Liver (tissue), 9 donors: ENCODE data around the gene DMD. TPM values are rescaled to one million over a fixed set of nuclear protein-coding genes. Genes with fewer than 3 reads are reported as not detected.
"Not testable (repeated sequence)": the region's sequence is repeated elsewhere in the genome, so short reads cannot be mapped to it uniquely, and the experiment has no call there.

Experiments used
- DNase-seq: peaks from one replicate; pipeline ENCODE4 v3.0.0-alpha.2; 2017; ENCODE audit warnings: low spot score
- H3K27ac ChIP-seq, 2 donors: one replicate each; pipeline ENCODE4 v1.7.0; 2013; ENCODE audit warnings: inconsistent platforms in 2 of 2, low read length in 2 of 2, control low read depth in 1 of 2, low read depth in 1 of 2, mild to moderate bottlenecking in 1 of 2
- H3K27me3 ChIP-seq, 4 donors: one replicate each; pipeline versions ENCODE4 v1.6.1 to v1.7.0; 2013; ENCODE audit warnings: low read length in 3 of 4, inconsistent platforms in 1 of 4, mild to moderate bottlenecking in 1 of 4, moderate library complexity in 1 of 4; ENCODE audit not compliant: control insufficient read depth in 4 of 4, insufficient read depth in 4 of 4
- H3K36me3 ChIP-seq, 4 donors: one replicate each; pipeline versions ENCODE4 v1.6.1 to v1.7.0; 2013; ENCODE audit warnings: low read length in 3 of 4, mild to moderate bottlenecking in 3 of 4, low read depth in 1 of 4, moderate library complexity in 1 of 4; ENCODE audit not compliant: control insufficient read depth in 4 of 4, insufficient read depth in 3 of 4
- H3K4me1 ChIP-seq, 4 donors: one replicate each; pipeline versions ENCODE4 v1.6.1 to v1.7.0; 2013; ENCODE audit warnings: low read length in 3 of 4, mild to moderate bottlenecking in 3 of 4, moderate library complexity in 1 of 4; ENCODE audit not compliant: control insufficient read depth in 4 of 4, insufficient read depth in 4 of 4
- H3K4me3 ChIP-seq, 3 donors: one replicate each; pipeline versions ENCODE4 v1.6.1 to v1.7.0; 2013; ENCODE audit warnings: low read length in 3 of 3, control low read depth in 1 of 3, low read depth in 1 of 3, mild to moderate bottlenecking in 1 of 3
- H3K9ac ChIP-seq, 2 donors: one replicate each; pipeline ENCODE4 v1.7.0; 2013; ENCODE audit warnings: low read length in 2 of 2, mild to moderate bottlenecking in 2 of 2, moderate library complexity in 2 of 2, control low read depth in 1 of 2, low read depth in 1 of 2
- H3K9me3 ChIP-seq, 4 donors: one replicate each; pipeline versions ENCODE4 v1.6.1 to v1.7.0; 2013; ENCODE audit warnings: low read length in 3 of 4; ENCODE audit not compliant: control insufficient read depth in 4 of 4
- EGR1 ChIP-seq, 2 donors: IDR thresholded peaks; 2 replicates each; pipeline ENCODE4 v1.6.1; 2016 to 2018; ENCODE audit warnings: antibody characterized with exemption in 2 of 2, low read depth in 2 of 2
- FOXA2 ChIP-seq: IDR thresholded peaks from 2 replicates; pipeline ENCODE4 v1.6.1; 2016; ENCODE audit warnings: antibody characterized with exemption
- GABPA ChIP-seq, 2 donors: IDR thresholded peaks in 1 of 2; conservative IDR thresholded peaks in 1 of 2; 2 replicates each; pipeline ENCODE4 v1.6.1; 2016; ENCODE audit warnings: antibody characterized with exemption in 2 of 2, mild to moderate bottlenecking in 1 of 2, moderate library complexity in 1 of 2
- HNF4A ChIP-seq, 2 donors: conservative IDR thresholded peaks; 2 replicates each; pipeline ENCODE4 v1.6.1; 2016; ENCODE audit warnings: antibody characterized with exemption in 2 of 2, mild to moderate bottlenecking in 2 of 2
- HNF4G ChIP-seq: IDR thresholded peaks from 2 replicates; pipeline ENCODE4 v1.6.1; 2016; ENCODE audit warnings: antibody characterized with exemption
- JUND ChIP-seq, 2 donors: IDR thresholded peaks; 2 replicates each; pipeline ENCODE4 v1.6.1; 2016; ENCODE audit warnings: antibody characterized with exemption in 2 of 2
- MAX ChIP-seq: IDR thresholded peaks from 2 replicates; pipeline ENCODE4 v1.6.1; 2016; ENCODE audit warnings: antibody characterized with exemption
- NR2F2 ChIP-seq: IDR thresholded peaks from 2 replicates; pipeline ENCODE4 v1.6.1; 2016; ENCODE audit warnings: antibody characterized with exemption
- RAD21 ChIP-seq, 2 donors: IDR thresholded peaks; 2 replicates each; pipeline ENCODE4 v1.6.1; 2016; ENCODE audit warnings: antibody characterized with exemption in 2 of 2, mild to moderate bottlenecking in 2 of 2
- RXRA ChIP-seq, 2 donors: IDR thresholded peaks; 2 replicates each; pipeline ENCODE4 v1.6.1; 2017 to 2018; ENCODE audit warnings: antibody characterized with exemption in 2 of 2, mild to moderate bottlenecking in 1 of 2
- SP1 ChIP-seq: IDR thresholded peaks from 2 replicates; pipeline ENCODE4 v1.6.1; 2018; ENCODE audit warnings: antibody characterized with exemption, mild to moderate bottlenecking
- TAF1 ChIP-seq: conservative IDR thresholded peaks from 2 replicates; pipeline ENCODE4 v1.6.1; 2016; ENCODE audit warnings: antibody characterized with exemption, mild to moderate bottlenecking
- YY1 ChIP-seq: IDR thresholded peaks from 2 replicates; pipeline ENCODE4 v1.6.1; 2016; ENCODE audit warnings: antibody characterized with exemption, mild to moderate bottlenecking
- WGBS: extraction: QIAGEN DNeasy Blood & Tissue Kit; methylation state at CpG from one replicate; pipeline ENCODE4 v1.1.7; 2013; 5-methylcytosine and 5-hydroxymethylcytosine counted together
- polyA plus RNA-seq, 2 donors: library from polyadenylated mRNA; stranded (reverse) in 1 of 2; unstranded in 1 of 2; fragments of 200-250 nt in 1 of 2; fragments of >200 nt in 1 of 2; fragmentation: Nextera tagmentation in 1 of 2; extraction: Ambion mirVana in 1 of 2; gene quantifications; one replicate each; pipeline versions ENCODE4 v1.2.1 to v1.2.3, GENCODE V29; 2013 to 2015
- total RNA-seq, 2 donors: library from RNA; depleted of rRNA; stranded (reverse); fragments of >200 nt; gene quantifications; one replicate each; pipeline ENCODE4 v1.2.3, GENCODE V29; 2014
- TF ChIP-seq, protein P1 (sequence below): fragments of 150-350 bp; IDR thresholded peaks from 2 replicates; pipeline ENCODE4 v1.5.1; 2017; ENCODE audit warnings: improper control_type of control experiment, low read depth, low read length; ENCODE audit not compliant: missing input control
- TF ChIP-seq, protein P2 (sequence below): IDR thresholded peaks from 2 replicates; pipeline ENCODE4 v1.6.1; 2016; ENCODE audit warnings: antibody characterized with exemption, mild to moderate bottlenecking
- donor health status: healthy.
- donor health status: healthy.
- donor health status: healthy.
- donor health status: healthy.
- donor health status: healthy.

Gene DMD
- total and polyA plus RNA-seq, 4 donors: 14.6 to 61.9 (median 23.9) TPM

DNA sequence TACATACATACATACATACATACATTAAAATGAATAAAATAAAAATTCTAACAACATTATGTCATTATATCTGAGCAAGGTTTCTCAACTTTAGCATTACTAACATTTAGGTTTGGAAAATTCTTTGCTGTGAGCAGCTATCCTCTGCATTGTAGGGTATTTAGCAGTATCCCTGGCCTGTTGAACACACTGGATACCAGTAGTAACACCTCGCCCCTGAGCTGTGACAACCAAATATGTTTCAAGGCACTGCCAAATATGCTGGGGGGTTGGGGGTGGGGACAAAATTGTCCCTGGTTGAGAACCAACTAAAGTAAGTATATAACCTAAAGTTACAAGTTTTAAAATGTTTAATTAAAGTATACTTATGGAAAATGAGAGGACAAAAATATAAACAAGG lies 1278.6 kb downstream of the DMD start:
- H3K4me3 ChIP-seq: no peak overlapping the region
- WGBS: 44% methylated on average over 1 of the region's 1 CpG
- TF ChIP-seq YY1 (peak; percentile 35), JUND (IDR thresholded peaks at IDR 0.05) (no peak), GABPA (IDR thresholded peaks at IDR 0.05 in 1 of 2, conservative IDR thresholded peaks at IDR 0.05 in 1 of 2) (no peak)
- H3K9me3 ChIP-seq: no peaks in the 10 kb centered on the region
- H3K9ac ChIP-seq: no peak overlapping the region
- H3K27me3 ChIP-seq: no peaks in the 10 kb centered on the region
- peaks cover 0 to 6% (median 2%) of the 10 kb centered on the region in 4 donors for H3K4me1 ChIP-seq
- DNase-seq: no peak
- no peaks in the 10 kb centered on the region for H3K36me3 ChIP-seq
- H3K27ac ChIP-seq: peak overlapping the region in 1 of 2 donors; percentile 16

DNA sequence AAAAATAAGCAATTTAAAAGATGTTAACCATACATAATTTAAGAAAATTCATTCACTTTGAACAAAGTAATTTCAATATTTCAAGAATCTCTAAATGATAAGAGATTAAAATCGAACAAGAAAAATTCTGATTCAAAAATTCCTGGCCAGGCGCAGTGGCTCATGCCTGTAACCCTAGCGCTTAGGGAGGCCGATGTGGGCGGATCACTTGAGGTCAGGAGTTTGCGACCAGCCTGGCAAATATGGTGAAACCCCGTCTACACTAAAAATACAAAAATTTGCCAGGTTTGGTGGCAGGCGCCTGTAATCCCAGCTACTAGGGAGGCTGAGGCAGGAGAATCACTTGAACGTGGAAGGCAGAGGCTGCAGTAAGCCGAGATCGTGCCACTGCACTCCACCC lies 1279.0 kb downstream of the DMD start:
- not testable (repeated sequence) for H3K27ac ChIP-seq, H3K9me3 ChIP-seq, DNase-seq, H3K4me1 ChIP-seq, H3K36me3 ChIP-seq, H3K27me3 ChIP-seq, H3K9ac ChIP-seq, H3K4me3 ChIP-seq
- TF ChIP-seq RXRA (IDR thresholded peaks at IDR 0.05): peak; percentile 41 to 49
- TF ChIP-seq YY1: peak; percentile 46
- 40% methylated on average over 11 of the region's 11 CpGs for WGBS

- peak overlapping the region; percentile 14 to 73 for H3K27ac ChIP-seq
- H3K27me3 ChIP-seq: no peaks in the 10 kb centered on the region
- whole genome bisulfite sequencing: 26% methylated on average over 3 of the region's 3 CpGs
- no peaks in the 10 kb centered on the region for H3K36me3 ChIP-seq
- H3K9ac ChIP-seq: peak overlapping the region in 1 of 2 donors; percentile 28
- no peaks in the 10 kb centered on the region for H3K9me3 ChIP-seq
- no peak for DNase-seq
- peaks cover 0 to 6% (median 2%) of the 10 kb centered on the region in 4 donors for H3K4me1 ChIP-seq
- peak overlapping the region in 2 of 3 donors; percentile 15 to 40 for H3K4me3 ChIP-seq
- peak; percentile 69 for TF ChIP-seq YY1
- TF ChIP-seq TAF1: peak; percentile 65
- no peak for TF ChIP-seq MAX
- TF ChIP-seq GABPA (IDR thresholded peaks at IDR 0.05 in 1 of 2, conservative IDR thresholded peaks at IDR 0.05 in 1 of 2): no peak
- TF ChIP-seq RAD21 (IDR thresholded peaks at IDR 0.05): peak; percentile 30 to 39
- TF ChIP-seq HNF4A (conservative IDR thresholded peaks at IDR 0.05): peak in 1 of 2 donors; percentile 13
- TF ChIP-seq, protein P1, sequence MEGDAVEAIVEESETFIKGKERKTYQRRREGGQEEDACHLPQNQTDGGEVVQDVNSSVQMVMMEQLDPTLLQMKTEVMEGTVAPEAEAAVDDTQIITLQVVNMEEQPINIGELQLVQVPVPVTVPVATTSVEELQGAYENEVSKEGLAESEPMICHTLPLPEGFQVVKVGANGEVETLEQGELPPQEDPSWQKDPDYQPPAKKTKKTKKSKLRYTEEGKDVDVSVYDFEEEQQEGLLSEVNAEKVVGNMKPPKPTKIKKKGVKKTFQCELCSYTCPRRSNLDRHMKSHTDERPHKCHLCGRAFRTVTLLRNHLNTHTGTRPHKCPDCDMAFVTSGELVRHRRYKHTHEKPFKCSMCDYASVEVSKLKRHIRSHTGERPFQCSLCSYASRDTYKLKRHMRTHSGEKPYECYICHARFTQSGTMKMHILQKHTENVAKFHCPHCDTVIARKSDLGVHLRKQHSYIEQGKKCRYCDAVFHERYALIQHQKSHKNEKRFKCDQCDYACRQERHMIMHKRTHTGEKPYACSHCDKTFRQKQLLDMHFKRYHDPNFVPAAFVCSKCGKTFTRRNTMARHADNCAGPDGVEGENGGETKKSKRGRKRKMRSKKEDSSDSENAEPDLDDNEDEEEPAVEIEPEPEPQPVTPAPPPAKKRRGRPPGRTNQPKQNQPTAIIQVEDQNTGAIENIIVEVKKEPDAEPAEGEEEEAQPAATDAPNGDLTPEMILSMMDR: no peak
- TF ChIP-seq, protein P2, sequence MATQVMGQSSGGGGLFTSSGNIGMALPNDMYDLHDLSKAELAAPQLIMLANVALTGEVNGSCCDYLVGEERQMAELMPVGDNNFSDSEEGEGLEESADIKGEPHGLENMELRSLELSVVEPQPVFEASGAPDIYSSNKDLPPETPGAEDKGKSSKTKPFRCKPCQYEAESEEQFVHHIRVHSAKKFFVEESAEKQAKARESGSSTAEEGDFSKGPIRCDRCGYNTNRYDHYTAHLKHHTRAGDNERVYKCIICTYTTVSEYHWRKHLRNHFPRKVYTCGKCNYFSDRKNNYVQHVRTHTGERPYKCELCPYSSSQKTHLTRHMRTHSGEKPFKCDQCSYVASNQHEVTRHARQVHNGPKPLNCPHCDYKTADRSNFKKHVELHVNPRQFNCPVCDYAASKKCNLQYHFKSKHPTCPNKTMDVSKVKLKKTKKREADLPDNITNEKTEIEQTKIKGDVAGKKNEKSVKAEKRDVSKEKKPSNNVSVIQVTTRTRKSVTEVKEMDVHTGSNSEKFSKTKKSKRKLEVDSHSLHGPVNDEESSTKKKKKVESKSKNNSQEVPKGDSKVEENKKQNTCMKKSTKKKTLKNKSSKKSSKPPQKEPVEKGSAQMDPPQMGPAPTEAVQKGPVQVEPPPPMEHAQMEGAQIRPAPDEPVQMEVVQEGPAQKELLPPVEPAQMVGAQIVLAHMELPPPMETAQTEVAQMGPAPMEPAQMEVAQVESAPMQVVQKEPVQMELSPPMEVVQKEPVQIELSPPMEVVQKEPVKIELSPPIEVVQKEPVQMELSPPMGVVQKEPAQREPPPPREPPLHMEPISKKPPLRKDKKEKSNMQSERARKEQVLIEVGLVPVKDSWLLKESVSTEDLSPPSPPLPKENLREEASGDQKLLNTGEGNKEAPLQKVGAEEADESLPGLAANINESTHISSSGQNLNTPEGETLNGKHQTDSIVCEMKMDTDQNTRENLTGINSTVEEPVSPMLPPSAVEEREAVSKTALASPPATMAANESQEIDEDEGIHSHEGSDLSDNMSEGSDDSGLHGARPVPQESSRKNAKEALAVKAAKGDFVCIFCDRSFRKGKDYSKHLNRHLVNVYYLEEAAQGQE: peak; percentile 34
- no peak for TF ChIP-seq HNF4G
- no peak for TF ChIP-seq NR2F2
- TF ChIP-seq FOXA2: no peak
- TF ChIP-seq SP1: no peak
- TF ChIP-seq JUND (IDR thresholded peaks at IDR 0.05): no peak
- TF ChIP-seq EGR1 (IDR thresholded peaks at IDR 0.05; ENCODE audit: low read depth in 2 of 2): no peak
These were observed 1280.1 kb downstream of the DMD start for GRCh38 chrX:31931225-31931624.
